T47D (cell line): ENCODE measurements around the gene OSER1.
A peak's percentile ranks its signal among the peaks of the same experiment; 100 is the strongest.
"Not testable (repeated sequence)": the region's sequence is repeated elsewhere in the genome, so short reads cannot be mapped to it uniquely, and the experiment has no call there.

Source experiments
- DNase-seq, 2 experiments: peaks; one replicate each; pipeline versions ENCODE4 v3.0.0 to v3.0.0-alpha.2; 2011 to 2012; ENCODE audit warnings: low read depth in 1 of 2, low spot score in 1 of 2
- JUND ChIP-seq: IDR thresholded peaks from 2 replicates; pipeline ENCODE4 v1.6.1; 2012; ENCODE audit warnings: low read depth
- in situ Hi-C: cut with HindIII; loops from 2 replicates; pipeline ENCODE4 v1.10.0; 2016; ENCODE audit warnings: low sequenced_read_pairs, low pct_unique_long_range_greater_than_20kb

Gene OSER1

DNA sequence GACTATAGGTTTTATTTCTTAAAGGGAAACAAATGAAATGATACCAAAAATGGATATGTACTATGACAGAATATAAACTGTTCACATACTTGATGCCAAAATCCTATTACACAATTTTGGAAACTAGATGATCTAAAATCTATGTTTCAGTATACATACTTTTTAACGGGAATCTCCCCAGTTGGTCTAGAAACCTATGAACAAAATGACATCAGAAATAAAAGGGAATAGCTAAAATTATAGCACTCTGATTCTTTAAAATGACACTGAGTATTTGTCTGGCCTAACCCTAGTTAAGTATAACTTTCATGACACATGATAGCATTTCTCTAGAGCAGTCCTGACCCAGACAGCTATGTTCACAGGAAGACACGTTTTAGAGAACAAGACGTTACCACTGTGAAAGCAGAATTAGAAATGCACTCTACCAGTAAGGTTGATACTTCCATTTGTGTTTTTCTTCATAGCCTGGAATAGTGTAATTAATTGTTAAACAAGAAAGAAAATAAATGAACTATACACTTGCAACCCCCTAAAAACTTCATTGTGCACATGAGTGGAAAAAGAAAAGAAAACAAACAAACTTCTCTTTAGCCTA is 3.3 kb downstream of the OSER1 start:
- in situ Hi-C loops = no loop called here

DNA sequence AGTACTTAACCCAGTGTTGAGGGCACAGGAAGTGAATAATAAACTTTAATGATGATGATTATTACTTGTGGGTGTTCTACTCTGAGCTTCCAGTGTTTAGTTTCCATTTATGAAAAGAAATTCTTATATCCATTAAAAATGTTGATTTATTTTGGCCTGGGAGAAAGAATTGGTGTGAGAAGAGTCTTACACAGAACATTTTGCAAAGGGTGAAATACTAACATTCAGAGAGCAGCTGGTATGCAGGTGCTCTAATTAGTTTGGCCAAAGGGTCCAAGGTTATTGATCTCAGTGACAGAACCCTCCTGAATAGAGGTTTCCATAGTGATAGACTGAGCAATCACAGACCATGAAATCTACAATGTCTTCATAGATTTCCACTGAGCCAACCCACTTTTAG is 4.4 kb downstream of the OSER1 start:
- in situ Hi-C loops = no loop called here
- DNase-seq = no peak
- no peak for TF ChIP-seq JUND

More for the DNA sequence above, 3.3 kb downstream of the OSER1 start:
- no peak for DNase-seq
- TF ChIP-seq JUND = no peak

DNA sequence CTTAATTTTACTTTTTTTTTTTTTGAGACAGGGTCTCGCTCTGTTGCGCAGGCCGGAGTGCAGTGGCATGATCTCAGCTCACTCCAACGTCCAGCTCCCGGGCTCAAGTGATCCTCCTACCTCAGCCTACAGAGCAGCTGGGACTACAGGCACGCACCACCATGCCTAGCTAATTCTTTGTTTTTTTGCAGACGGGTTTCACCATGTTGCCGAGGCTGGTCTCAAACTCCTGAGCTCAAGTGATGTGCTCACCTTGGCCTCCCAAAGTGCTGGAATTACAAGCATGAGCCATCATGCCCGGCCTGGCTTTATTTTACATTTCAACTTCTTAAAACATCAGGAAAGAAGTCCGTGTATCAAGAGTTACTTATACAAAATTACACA is 5.7 kb downstream of the OSER1 start:
- DNase-seq = no peak
- no peak for TF ChIP-seq JUND
- in situ Hi-C loops = no loop called here

- in situ Hi-C loops = no loop called here
- peak; percentile 73 to 90 for DNase-seq
- peak; percentile 94 for TF ChIP-seq JUND
Measured at GRCh38 chr20:44204156-44204831, 6.3 kb downstream of the OSER1 start.

DNA sequence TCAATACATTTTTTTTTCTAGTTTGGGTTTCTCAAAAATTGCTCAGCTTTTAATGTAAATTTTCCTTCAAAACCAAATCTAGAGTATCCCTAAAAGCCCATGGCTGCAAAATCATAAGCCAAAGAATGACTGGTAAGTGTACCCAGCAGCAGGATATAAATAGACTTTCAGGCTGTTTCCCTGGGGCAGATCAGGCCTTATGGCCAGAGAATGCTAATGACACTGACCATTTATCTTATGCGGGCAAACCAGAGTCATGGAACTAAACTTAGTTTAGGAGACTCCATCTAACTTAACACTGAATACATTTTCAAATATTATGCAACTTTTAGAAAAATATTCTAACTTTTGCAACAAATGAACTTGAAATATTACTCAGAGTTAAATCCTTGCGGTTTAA is 7.4 kb downstream of the OSER1 start:
- TF ChIP-seq JUND = no peak
- in situ Hi-C loops = no loop called here
- DNase-seq = no peak

GRCh38 chr20:44200983-44201382 is 9.6 kb downstream of the OSER1 start:
- no peak for DNase-seq
- TF ChIP-seq JUND = no peak
- in situ Hi-C loops = no loop called here

GRCh38 chr20:44200371-44200770 is 10.2 kb downstream of the OSER1 start:
- no peak for TF ChIP-seq JUND
- in situ Hi-C loops = no loop called here
- DNase-seq = no peak

DNA sequence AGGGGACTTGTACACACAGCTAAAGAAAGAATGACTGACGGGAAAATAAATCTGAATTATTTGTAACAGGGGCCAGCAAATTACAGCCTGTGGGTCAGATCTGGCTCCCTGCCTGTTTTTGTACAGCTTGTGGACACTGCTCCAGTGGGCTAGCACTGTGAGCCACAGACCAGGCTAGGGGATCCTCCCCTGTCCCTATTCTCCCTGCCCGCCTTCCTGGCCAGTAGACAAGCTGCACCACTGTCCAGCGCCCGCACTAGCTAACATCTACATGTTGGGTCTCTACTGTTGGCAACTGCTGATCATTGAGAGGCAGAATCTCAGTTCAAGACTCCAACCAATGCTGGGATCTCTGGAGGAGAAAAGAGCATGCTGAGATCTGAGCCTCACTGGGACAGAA is 10.7 kb downstream of the OSER1 start:
- in situ Hi-C loops = no loop called here
- TF ChIP-seq JUND = no peak
- no peak for DNase-seq

GRCh38 chr20:44198872-44199271 is 11.7 kb downstream of the OSER1 start:
- no peak for DNase-seq
- no peak for TF ChIP-seq JUND
- in situ Hi-C loops = no loop called here

GRCh38 chr20:44196271-44196670 is 14.3 kb downstream of the OSER1 start:
- DNase-seq = no peak
- in situ Hi-C loops = no loop called here
- TF ChIP-seq JUND = no peak

GRCh38 chr20:44195605-44196004 is 15.0 kb downstream of the OSER1 start:
- TF ChIP-seq JUND = no peak
- in situ Hi-C loops = no loop called here

DNA sequence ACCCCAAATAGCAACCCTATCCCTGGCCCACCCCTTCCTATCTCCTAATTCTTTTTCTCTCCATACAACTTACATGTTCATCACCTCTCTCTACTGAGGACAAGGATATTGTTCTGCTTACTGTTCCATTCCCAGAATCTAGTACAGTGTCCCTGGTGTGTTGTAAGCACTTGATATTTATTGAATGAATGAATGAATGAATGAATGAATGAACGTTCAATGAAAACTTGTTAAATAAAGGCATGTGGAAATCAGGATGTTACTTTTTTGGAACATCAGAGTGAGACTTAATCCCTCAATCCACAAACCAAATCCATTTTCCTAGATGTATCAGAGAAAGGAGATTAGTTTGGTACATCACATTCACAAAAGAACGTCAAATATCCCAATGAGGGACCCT is 16.8 kb downstream of the OSER1 start:
- in situ Hi-C loops = no loop called here
- TF ChIP-seq JUND = no peak
- DNase-seq = no peak

More at GRCh38 chr20:44195605-44196004, 15.0 kb downstream of the OSER1 start:
- no peak for DNase-seq

DNA sequence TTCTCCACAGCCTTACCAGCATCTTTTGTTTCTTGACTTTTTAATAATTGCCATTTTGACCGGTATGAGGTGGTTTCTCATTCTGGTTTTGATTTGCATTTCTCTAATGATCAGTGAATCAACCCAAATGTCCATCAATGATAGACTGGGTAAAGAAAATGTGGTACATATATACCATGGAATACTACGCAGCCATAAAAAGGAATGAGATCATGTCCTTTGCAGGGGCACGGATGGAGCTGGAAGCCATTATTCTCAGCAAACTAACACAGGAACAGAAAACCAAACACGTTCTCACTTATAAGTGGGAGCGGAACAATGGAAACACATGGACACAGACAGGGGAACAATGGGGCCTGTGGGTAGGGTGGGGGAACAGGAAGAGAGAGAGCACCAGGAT is 18.9 kb downstream of the OSER1 start:
- DNase-seq, in situ Hi-C loops: not testable (repeated sequence)

GRCh38 chr20:44190197-44190852 is 20.2 kb downstream of the OSER1 start:
- DNase-seq = peak in 1 of 2 experiments; percentile 89
- in situ Hi-C loops = not testable (repeated sequence)
